ENCODE results near the gene FNDC5.

- no peak for TF ChIP-seq CTCF (IDR thresholded peaks at IDR 0.05; ENCODE audit: poor library complexity)
- TF ChIP-seq EZH2 (IDR thresholded peaks at IDR 0.05; ENCODE audit: borderline replicate concordance), result no peak
Measured at GRCh38 chr1:32861904-32862695, 8.6 kb downstream of the FNDC5 start.
